Hepatocyte (in vitro differentiated cells): ENCODE data around the gene HBD. TPM values are rescaled to one million over a fixed set of nuclear protein-coding genes. Genes with fewer than 3 reads are reported as not detected.

ENCODE experiments used
- DNase-seq: peaks from one replicate; pipeline ENCODE4 v3.0.0-alpha.2; 2016; ENCODE audit warnings: low spot score
- H2AFZ ChIP-seq: fragments of 200-600 bp; sonication (generic); 2 replicates; pipeline ENCODE4 v1.6.0; 2016; ENCODE audit warnings: antibody characterized with exemption, mild to moderate bottlenecking
- H3K27ac ChIP-seq: fragments of 200-600 bp; sonication (generic); 2 replicates; pipeline ENCODE4 v1.5.1; 2016; ENCODE audit warnings: mild to moderate bottlenecking
- H3K27me3 ChIP-seq: fragments of 200-600 bp; sonication (generic); 2 replicates; pipeline ENCODE4 v1.6.1; 2016
- H3K36me3 ChIP-seq: fragments of 200-600 bp; sonication (generic); replicated peaks from 2 replicates; pipeline ENCODE4 v1.5.1; 2016; ENCODE audit warnings: low read depth; ENCODE audit not compliant: insufficient read depth
- H3K4me1 ChIP-seq: fragments of 200-600 bp; sonication (generic); 2 replicates; pipeline ENCODE4 v1.5.1; 2016; ENCODE audit warnings: mild to moderate bottlenecking, moderate library complexity; ENCODE audit not compliant: insufficient read depth
- H3K4me2 ChIP-seq: fragments of 200-600 bp; sonication (generic); 2 replicates; pipeline ENCODE4 v1.6.0; 2016
- H3K4me3 ChIP-seq: fragments of 200-600 bp; sonication (generic); 2 replicates; pipeline ENCODE4 v1.5.1; 2016; ENCODE audit warnings: mild to moderate bottlenecking
- H3K79me2 ChIP-seq: fragments of 200-600 bp; sonication (generic); 2 replicates; pipeline ENCODE4 v1.6.0; 2017; ENCODE audit warnings: mild to moderate bottlenecking
- H3K9me2 ChIP-seq: fragments of 200-600 bp; sonication (generic); replicated peaks from 2 replicates; pipeline ENCODE4 v1.6.0; 2017; ENCODE audit warnings: mild to moderate bottlenecking; ENCODE audit not compliant: insufficient read depth
- H3K9me3 ChIP-seq: fragments of 200-600 bp; sonication (generic); 2 replicates; pipeline ENCODE4 v1.5.1; 2016; ENCODE audit warnings: low read depth, mild to moderate bottlenecking
- H4K20me1 ChIP-seq: fragments of 200-600 bp; sonication (generic); 2 replicates; pipeline ENCODE4 v1.6.0; 2016; ENCODE audit warnings: mild to moderate bottlenecking; ENCODE audit not compliant: insufficient read depth, poor library complexity, severe bottlenecking
- EZH2 ChIP-seq: fragments of 200-600 bp; sonication (generic); IDR thresholded peaks from 2 replicates; pipeline ENCODE4 v1.6.1; 2016; ENCODE audit warnings: antibody characterized with exemption, mild to moderate bottlenecking, borderline replicate concordance
- EZH2phosphoT487 ChIP-seq: fragments of 200-600 bp; sonication (generic); IDR thresholded peaks from one replicate; pipeline ENCODE4 v1.6.1; 2018; ENCODE audit warnings: antibody characterized with exemption, mild to moderate bottlenecking, low read depth, moderate library complexity; ENCODE audit not compliant: unreplicated experiment, severe bottlenecking
- WGBS: methylation state at CpG from one replicate; pipeline ENCODE4 v1.1.6; 2016; ENCODE audit warnings: low lambda C conversion rate; ENCODE audit errors: missing lambda C conversion rate; 5-methylcytosine and 5-hydroxymethylcytosine counted together
- polyA plus RNA-seq: library from polyadenylated mRNA; unstranded; fragments of >200 nt; fragmentation: Nextera tagmentation; extraction: Ambion mirVana; gene quantifications from 2 replicates; pipeline ENCODE4 v1.2.1, GENCODE V29; 2016
- total RNA-seq: library from RNA; depleted of rRNA; stranded (reverse); fragments of >200 nt; gene quantifications from 2 replicates; pipeline ENCODE4 v1.2.3, GENCODE V29; 2014
- TF ChIP-seq, protein P1 (sequence below): fragments of 200-600 bp; sonication (generic); IDR thresholded peaks from 2 replicates; pipeline ENCODE4 v1.5.1; 2016; ENCODE audit warnings: antibody characterized with exemption, mild to moderate bottlenecking; ENCODE audit not compliant: poor library complexity

Gene HBD
- total and polyA plus RNA-seq, 2 experiments from 2014 or later = not detected

DNA sequence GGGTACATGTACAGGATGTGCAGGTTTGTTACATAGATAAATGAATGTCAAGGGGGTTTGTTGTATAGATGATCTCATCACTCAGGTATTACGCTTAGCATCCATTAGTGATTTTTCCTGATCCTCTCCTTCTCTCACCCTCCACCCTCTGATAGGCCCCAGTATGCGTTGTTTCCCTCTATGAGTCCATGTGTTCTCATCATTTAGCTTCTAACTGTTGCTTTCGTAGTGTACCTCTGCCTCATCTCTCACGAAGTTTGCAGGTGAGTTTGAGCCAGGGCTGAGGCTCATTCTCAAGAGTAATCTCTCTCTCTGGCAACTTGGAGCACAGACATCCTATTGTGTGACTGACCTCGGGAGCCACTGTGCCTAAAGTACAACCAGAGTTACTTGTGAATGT lies 40.1 kb upstream of the HBD start:
- 69% methylated on average over 5 of the region's 5 CpGs for WGBS
- H3K27me3 ChIP-seq = no peaks in the 10 kb centered on the region

GRCh38 chr11:5272395-5273017 lies 38.2 kb upstream of the HBD start:
- WGBS = 68% methylated on average over 4 of the region's 4 CpGs

More for the DNA sequence above, 40.1 kb upstream of the HBD start:
- Histone ChIP-seq H2AFZ (no peak overlapping the region), H4K20me1 (no peaks in the 10 kb centered on the region), H3K79me2 (no peaks in the 10 kb centered on the region), H3K4me2 (no peak overlapping the region), H3K4me1 (no peaks in the 10 kb centered on the region), H3K9me2 (no peaks in the 10 kb centered on the region), H3K4me3 (no peak overlapping the region), H3K36me3 (no peaks in the 10 kb centered on the region), H3K9me3 (no peaks in the 10 kb centered on the region), H3K27ac (no peak overlapping the region)
- DNase-seq = no peak
- TF ChIP-seq, protein P1, sequence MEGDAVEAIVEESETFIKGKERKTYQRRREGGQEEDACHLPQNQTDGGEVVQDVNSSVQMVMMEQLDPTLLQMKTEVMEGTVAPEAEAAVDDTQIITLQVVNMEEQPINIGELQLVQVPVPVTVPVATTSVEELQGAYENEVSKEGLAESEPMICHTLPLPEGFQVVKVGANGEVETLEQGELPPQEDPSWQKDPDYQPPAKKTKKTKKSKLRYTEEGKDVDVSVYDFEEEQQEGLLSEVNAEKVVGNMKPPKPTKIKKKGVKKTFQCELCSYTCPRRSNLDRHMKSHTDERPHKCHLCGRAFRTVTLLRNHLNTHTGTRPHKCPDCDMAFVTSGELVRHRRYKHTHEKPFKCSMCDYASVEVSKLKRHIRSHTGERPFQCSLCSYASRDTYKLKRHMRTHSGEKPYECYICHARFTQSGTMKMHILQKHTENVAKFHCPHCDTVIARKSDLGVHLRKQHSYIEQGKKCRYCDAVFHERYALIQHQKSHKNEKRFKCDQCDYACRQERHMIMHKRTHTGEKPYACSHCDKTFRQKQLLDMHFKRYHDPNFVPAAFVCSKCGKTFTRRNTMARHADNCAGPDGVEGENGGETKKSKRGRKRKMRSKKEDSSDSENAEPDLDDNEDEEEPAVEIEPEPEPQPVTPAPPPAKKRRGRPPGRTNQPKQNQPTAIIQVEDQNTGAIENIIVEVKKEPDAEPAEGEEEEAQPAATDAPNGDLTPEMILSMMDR = no peak
- TF ChIP-seq EZH2phosphoT487 (no peak), EZH2 (no peak)

DNA sequence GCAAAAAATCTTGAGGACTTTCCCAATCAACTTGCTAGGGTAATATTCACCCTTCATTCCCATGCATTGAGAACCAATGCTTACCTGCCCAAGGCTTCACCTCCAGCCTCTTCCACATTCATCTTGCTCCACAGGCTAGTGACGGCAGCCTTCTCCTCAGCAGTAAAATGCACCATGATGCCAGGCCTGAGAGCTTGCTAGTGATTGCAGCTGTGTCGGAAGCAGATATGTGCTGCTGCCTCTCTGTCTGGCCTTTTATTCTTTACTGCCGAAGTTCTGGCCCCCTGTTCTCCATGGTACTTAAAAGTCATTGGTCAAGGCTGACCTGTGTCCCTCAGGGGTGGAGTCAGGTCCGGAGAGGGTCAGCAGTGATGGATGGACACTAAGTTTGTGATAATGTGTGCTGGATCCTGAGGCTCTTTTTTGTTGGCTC lies 35.4 kb upstream of the HBD start, which contains the start of gene HBE1:
Gene HBE1 (minus strand): TSS at position 231 of the 433 bp plus-strand sequence. CDS start 55 bp downstream, at position 176.
- Histone ChIP-seq H3K27me3 (no peaks in the 10 kb centered on the region), H4K20me1 (no peaks in the 10 kb centered on the region), H2AFZ (no peak within 1 kb of the TSS), H3K4me3 (no peak within 1 kb of the TSS), H3K9me2 (no peaks in the 10 kb centered on the region), H3K4me1 (no peaks in the 10 kb centered on the region), H3K4me2 (no peak within 1 kb of the TSS), H3K79me2 (no peaks in the 10 kb centered on the region), H3K9me3 (no peaks in the 10 kb centered on the region), H3K27ac (no peak within 1 kb of the TSS), H3K36me3 (no peaks in the 10 kb centered on the region)
- WGBS = 74% methylated on average over 4 of the region's 4 CpGs
- TF ChIP-seq, protein P1 = no peak
- TF ChIP-seq EZH2 = no peak
- no peak for TF ChIP-seq EZH2phosphoT487
- no peak for DNase-seq

More at GRCh38 chr11:5272395-5273017, 38.2 kb upstream of the HBD start:
- H3K4me1 ChIP-seq = no peaks in the 10 kb centered on the region
- H3K36me3 ChIP-seq = no peaks in the 10 kb centered on the region
- no peak overlapping the region for H2AFZ ChIP-seq
- H3K4me3 ChIP-seq = no peak overlapping the region
- no peaks in the 10 kb centered on the region for H3K9me2 ChIP-seq
- no peaks in the 10 kb centered on the region for H3K9me3 ChIP-seq
- H3K4me2 ChIP-seq = no peak overlapping the region
- no peaks in the 10 kb centered on the region for H4K20me1 ChIP-seq
- no peaks in the 10 kb centered on the region for H3K27me3 ChIP-seq
- TF ChIP-seq EZH2phosphoT487 (no peak), EZH2 (no peak)
- TF ChIP-seq, protein P1 = no peak
- DNase-seq = no peak
- no peaks in the 10 kb centered on the region for H3K79me2 ChIP-seq
- H3K27ac ChIP-seq = no peak overlapping the region
